Activated CD8-positive, alpha-beta T cell treated with anti-CD3 and anti-CD28 coated beads for 36 hours (primary cell): ENCODE results near the gene ZSCAN10. TPM values are rescaled to one million over a fixed set of nuclear protein-coding genes. Genes with fewer than 3 reads are reported as not detected.

Experiments
- ATAC-seq: fragments of 200-7000 bp; cut with Tn5 transposase; one replicate; pipeline ENCODE4 v1.10.0; 2021; ENCODE audit warnings: mild to moderate bottlenecking, moderate library complexity
- CTCF ChIA-PET: fragments of 350-600 bp; sonication (Branson Sonifier 250); formaldehyde crosslinking; loops from one replicate; lab custom pipeline; 2021; ENCODE audit warnings: antibody characterized with exemption; lab: Charles Lee
- POLR2A ChIA-PET: fragments of 350-600 bp; sonication (Branson Sonifier 250); formaldehyde crosslinking; loops from one replicate; lab custom pipeline; 2021; ENCODE audit warnings: antibody characterized with exemption; lab: Charles Lee
- DNase-seq: peaks from one replicate; pipeline ENCODE4 v3.0.0-alpha.2; 2020
- H3K27ac Mint-ChIP-seq: one replicate; pipeline ENCODE4 v1.8.0; 2021; ENCODE audit warnings: mild to moderate bottlenecking, mixed read lengths
- H3K27me3 Mint-ChIP-seq: one replicate; pipeline ENCODE4 v1.8.0; 2021; ENCODE audit warnings: mixed read lengths
- H3K36me3 Mint-ChIP-seq: one replicate; pipeline ENCODE4 v1.8.0; 2021; ENCODE audit warnings: low read depth, mixed read lengths
- H3K4me1 Mint-ChIP-seq: one replicate; pipeline ENCODE4 v1.8.0; 2021; ENCODE audit warnings: low read depth, mixed read lengths
- H3K4me3 Mint-ChIP-seq: one replicate; pipeline ENCODE4 v1.8.0; 2021; ENCODE audit warnings: mild to moderate bottlenecking, moderate library complexity, mixed read lengths
- H3K9me3 Mint-ChIP-seq: one replicate; pipeline ENCODE4 v1.8.0; 2021; ENCODE audit warnings: mixed read lengths
- intact Hi-C: fragments of 100-400 bp; cut with micrococcal nuclease; formaldehyde crosslinking; loops from one replicate; pipeline ENCODE4 v1.10.0; 2022
- total RNA-seq, 2 experiments: library from RNA; stranded (reverse); gene quantifications; one replicate each; pipeline ENCODE4 v1.2.3, GENCODE V29; 2021
- TF ChIP-seq, protein P1 (sequence below): fragments of 200-600 bp; IDR thresholded peaks from one replicate; pipeline ENCODE4 v1.8.0; 2022; ENCODE audit warnings: antibody characterized with exemption, mild to moderate bottlenecking

Gene ZSCAN10
- total RNA-seq, 2 experiments from 2014 or later, result 0.09 to 0.25 TPM

DNA sequence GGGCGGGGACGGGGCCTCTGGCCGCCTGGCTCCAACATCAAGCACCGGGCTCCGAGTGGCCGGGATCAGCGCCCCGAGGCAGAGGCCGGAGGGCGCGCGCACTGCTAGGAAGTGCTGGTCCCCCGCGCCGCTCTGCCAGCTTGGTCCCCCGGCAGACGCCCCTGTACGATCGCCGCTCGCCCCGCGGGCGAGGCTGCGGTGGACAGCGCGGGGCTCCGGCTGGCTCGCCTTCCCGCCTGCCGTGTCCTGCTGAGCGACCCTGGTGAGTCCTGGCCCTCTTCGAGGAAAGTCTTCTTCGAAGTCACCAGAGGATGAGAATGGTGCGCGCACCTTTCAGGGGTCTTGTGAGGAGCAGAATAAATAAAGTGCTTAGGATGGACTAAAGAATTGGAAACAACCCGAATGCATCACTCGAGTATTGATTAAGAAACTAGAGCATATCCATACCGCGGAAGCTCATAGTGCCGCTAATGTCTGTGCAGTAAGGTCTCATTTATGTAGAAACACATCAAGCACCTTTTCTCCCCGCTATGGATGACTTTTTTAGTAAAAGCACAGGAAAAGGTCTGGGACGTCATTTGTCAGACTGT, 36.1 kb upstream of the ZSCAN10 start:
- peak; percentile 43 for ATAC-seq
- TF ChIP-seq, protein P1, sequence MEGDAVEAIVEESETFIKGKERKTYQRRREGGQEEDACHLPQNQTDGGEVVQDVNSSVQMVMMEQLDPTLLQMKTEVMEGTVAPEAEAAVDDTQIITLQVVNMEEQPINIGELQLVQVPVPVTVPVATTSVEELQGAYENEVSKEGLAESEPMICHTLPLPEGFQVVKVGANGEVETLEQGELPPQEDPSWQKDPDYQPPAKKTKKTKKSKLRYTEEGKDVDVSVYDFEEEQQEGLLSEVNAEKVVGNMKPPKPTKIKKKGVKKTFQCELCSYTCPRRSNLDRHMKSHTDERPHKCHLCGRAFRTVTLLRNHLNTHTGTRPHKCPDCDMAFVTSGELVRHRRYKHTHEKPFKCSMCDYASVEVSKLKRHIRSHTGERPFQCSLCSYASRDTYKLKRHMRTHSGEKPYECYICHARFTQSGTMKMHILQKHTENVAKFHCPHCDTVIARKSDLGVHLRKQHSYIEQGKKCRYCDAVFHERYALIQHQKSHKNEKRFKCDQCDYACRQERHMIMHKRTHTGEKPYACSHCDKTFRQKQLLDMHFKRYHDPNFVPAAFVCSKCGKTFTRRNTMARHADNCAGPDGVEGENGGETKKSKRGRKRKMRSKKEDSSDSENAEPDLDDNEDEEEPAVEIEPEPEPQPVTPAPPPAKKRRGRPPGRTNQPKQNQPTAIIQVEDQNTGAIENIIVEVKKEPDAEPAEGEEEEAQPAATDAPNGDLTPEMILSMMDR, result no peak
- ChIA-PET POLR2A (interaction anchor here (0.6 to 2.5 kb wide), 15 partner anchors 9 to 975 kb away, joined by 3 to 25 read pairs (median 5); partner anchors contain the start of gene ZNF200), CTCF (interaction anchor here (0.7 to 11.8 kb wide), 14 partner anchors 8 to 132 kb away, joined by 3 to 376 read pairs (median 6); partner anchors contain the start of genes HCFC1R1, THOC6, ZNF205 and ZSCAN10)
- intact Hi-C loops, result no loop called here
- Mint-ChIP-seq H3K4me3 (peak overlapping the region; percentile 99), H3K27me3 (no peaks in the 10 kb centered on the region), H3K27ac (peak overlapping the region; percentile 88), H3K36me3 (peaks cover 8% of the 10 kb centered on the region), H3K9me3 (no peaks in the 10 kb centered on the region), H3K4me1 (peaks cover 12% of the 10 kb centered on the region)
- peak; percentile 38 for DNase-seq

DNA sequence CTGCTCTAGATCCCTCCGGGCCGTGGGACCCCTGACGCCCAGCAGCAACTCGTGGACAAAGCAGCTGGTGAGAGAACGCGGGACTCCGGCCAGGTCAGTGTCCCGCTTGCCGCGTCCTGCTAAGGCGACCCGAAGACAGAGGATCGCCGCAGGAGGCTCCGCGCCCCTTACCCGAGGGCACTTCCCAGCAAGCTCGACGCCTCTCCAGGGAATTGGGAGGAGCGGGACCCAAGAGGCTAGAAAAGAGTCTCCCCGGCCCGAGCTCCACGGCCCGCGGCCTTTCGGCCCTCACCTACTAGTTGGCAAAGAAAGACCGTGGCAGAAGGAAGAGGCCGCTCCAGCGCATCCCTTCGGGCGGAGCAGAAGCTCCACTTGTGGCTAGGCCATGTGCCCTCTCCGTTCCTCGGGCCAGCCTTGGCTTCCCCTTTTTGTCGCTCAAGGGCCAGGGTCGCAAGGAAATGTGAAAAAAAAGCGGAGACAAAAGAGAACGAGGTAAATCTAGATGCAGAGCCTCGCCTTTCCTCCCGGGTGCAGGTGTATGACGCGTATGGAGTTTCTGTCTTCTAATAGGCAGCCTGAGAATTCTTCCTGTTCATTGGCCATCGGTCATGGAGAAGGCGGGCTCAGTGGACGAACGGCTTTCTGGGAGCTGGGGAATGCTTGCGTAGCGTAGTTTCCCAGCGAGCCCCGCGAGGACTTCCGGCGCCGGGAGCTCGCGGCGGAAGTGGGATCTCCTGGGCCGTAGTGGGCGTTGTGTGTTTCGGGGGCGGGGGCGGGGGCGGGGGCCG, 35.4 kb upstream of the ZSCAN10 start, which contains the start of gene ZNF213:
TSS of gene ZNF213 (plus strand) at position 692 of the 788 bp plus-strand sequence. CDS start 2,252 bp downstream, outside the sequence.
- TF ChIP-seq, protein P1, result no peak
- peak; percentile 97 for DNase-seq
- peak; percentile 98 for ATAC-seq
- intact Hi-C loops, result no loop called here
- Mint-ChIP-seq H3K4me3 (peak within 1 kb of the TSS; percentile 99), H3K9me3 (no peaks in the 10 kb centered on the region), H3K27ac (peak within 1 kb of the TSS; percentile 98), H3K36me3 (peaks cover 12% of the 10 kb centered on the region), H3K27me3 (no peaks in the 10 kb centered on the region), H3K4me1 (peaks cover 16% of the 10 kb centered on the region)
- ChIA-PET POLR2A (interaction anchor here (0.7 to 2.5 kb wide), 19 partner anchors 9 to 100 kb away, joined by 3 to 25 read pairs (median 5); partner anchors contain the start of genes IL32 and ZNF200), CTCF (interaction anchor here (0.6 to 11.8 kb wide), 18 partner anchors 9 to 133 kb away, joined by 3 to 376 read pairs (median 3); partner anchors contain the start of genes HCFC1R1, THOC6, ZNF205 and ZSCAN10)

DNA sequence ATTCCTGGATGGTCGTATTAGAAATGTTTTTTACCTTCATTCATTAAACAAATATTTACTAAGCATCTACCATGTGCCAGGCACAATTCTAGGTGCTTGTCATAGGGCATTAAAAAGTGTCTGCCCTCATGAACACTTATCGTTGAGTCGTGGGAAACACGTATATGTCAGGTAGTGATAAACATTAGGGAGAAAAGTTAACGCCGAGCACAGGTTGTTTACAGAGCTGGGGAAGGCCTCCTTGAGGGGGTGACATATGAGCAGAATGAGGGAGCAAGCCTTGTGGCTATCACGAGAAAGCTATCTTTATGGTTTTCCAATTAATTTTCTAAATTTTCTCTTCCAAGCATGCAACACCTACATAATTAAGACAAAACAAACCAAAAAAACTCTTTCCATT, 34.8 kb upstream of the ZSCAN10 start:
- Mint-ChIP-seq H3K4me3 (peak overlapping the region; percentile 99), H3K9me3 (no peaks in the 10 kb centered on the region), H3K27me3 (no peaks in the 10 kb centered on the region), H3K27ac (peak overlapping the region; percentile 98), H3K4me1 (peaks cover 21% of the 10 kb centered on the region), H3K36me3 (peaks cover 12% of the 10 kb centered on the region)
- TF ChIP-seq, protein P1, result no peak
- ChIA-PET CTCF (interaction anchor here (0.6 to 11.8 kb wide), 10 partner anchors 11 to 106 kb away, joined by 3 to 376 read pairs (median 6); partner anchors contain the start of genes ZNF205 and ZSCAN10), POLR2A (interaction anchor here (0.7 to 2.5 kb wide), 13 partner anchors 8 to 101 kb away, joined by 3 to 25 read pairs (median 5); partner anchors contain the start of gene ZNF200)
- intact Hi-C loops, result no loop called here
- no peak for ATAC-seq
- no peak for DNase-seq

DNA sequence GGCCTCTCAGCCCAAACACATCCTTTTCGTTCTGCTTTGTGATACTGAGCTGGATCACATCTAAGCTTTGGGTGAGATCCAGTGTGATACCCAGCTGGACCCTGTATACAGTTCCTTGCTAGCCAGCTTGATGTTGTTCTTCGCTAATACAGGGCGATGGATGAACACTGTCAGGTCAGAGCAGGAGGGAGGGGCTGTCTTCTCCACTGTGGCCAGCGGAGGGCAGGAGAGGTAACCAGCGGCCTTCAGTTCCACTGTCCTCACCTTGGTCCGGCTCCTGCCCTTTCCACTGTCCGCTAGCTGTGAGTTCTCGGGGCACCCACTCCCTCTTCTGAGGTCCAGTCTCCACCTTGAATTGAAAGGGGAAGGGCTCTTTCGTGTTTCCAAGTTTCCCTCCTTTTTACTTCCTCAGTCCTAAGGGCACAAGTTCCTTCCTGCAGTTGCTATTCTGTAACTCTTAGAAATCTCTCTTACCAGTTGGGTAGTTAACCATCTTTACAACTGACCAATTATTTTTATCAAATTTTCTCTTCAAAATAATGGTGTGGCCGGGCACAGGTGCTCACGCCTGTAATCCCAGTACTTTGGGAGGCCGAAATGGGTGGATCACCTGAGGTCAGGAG, 32.8 kb upstream of the ZSCAN10 start:
- CTCF ChIA-PET, result interaction anchor here (0.6 to 11.8 kb wide), 19 partner anchors 9 to 729 kb away, joined by 3 to 376 read pairs (median 5); partner anchors contain the start of genes IL32, TNFRSF12A, ZNF205 and ZSCAN10
- no peaks in the 10 kb centered on the region for H3K27me3 Mint-ChIP-seq
- DNase-seq (peak; percentile 73), ATAC-seq (no peak)
- POLR2A ChIA-PET, result interaction anchor here (1.0 to 1.4 kb wide), 4 partner anchors 7 to 31 kb away, joined by 3 to 4 read pairs (median 3); no protein-coding TSS in a partner anchor
- H3K36me3 Mint-ChIP-seq, result peaks cover 22% of the 10 kb centered on the region
- intact Hi-C loops, result no loop called here
- H3K9me3 Mint-ChIP-seq, result no peaks in the 10 kb centered on the region
- H3K27ac Mint-ChIP-seq, result peak overlapping the region; percentile 6
- peaks cover 32% of the 10 kb centered on the region for H3K4me1 Mint-ChIP-seq
- no peak overlapping the region for H3K4me3 Mint-ChIP-seq
- TF ChIP-seq, protein P1, result peak; percentile 81
